Measurements from ENCODE around the gene GATA6.

DNA sequence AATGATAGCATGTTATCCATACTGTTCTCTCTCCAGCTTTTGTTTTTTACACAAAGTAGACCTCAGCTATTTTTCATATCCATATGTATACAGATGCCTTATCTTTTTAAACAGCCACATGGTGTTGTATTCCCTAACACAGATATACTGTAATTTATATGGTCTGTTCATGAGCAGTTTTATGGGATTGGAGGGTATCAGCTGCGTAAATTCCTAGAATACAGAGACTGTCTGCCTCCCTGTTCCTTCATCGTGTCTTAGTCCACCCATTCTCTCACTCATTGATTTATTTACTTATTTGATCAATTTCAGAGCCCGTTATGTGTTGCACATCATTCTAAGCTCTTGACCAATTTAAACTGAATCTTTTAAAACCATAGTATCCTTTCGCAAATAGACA lies 80.6 kb downstream of the GATA6 start:
- TF ChIP-seq, protein P1, sequence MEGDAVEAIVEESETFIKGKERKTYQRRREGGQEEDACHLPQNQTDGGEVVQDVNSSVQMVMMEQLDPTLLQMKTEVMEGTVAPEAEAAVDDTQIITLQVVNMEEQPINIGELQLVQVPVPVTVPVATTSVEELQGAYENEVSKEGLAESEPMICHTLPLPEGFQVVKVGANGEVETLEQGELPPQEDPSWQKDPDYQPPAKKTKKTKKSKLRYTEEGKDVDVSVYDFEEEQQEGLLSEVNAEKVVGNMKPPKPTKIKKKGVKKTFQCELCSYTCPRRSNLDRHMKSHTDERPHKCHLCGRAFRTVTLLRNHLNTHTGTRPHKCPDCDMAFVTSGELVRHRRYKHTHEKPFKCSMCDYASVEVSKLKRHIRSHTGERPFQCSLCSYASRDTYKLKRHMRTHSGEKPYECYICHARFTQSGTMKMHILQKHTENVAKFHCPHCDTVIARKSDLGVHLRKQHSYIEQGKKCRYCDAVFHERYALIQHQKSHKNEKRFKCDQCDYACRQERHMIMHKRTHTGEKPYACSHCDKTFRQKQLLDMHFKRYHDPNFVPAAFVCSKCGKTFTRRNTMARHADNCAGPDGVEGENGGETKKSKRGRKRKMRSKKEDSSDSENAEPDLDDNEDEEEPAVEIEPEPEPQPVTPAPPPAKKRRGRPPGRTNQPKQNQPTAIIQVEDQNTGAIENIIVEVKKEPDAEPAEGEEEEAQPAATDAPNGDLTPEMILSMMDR (IDR thresholded peaks at IDR 0.05) = no peak
- no peak for TF ChIP-seq POLR2A (IDR thresholded peaks at IDR 0.05)
